ENCODE data around the gene LNPEP. TPM values are rescaled to one million over a fixed set of nuclear protein-coding genes. Genes with fewer than 3 reads are reported as not detected.
"Not testable (repeated sequence)": the region's sequence is repeated elsewhere in the genome, so short reads cannot be mapped to it uniquely, and the experiment has no call there.

Gene LNPEP
- total RNA-seq, 6 donors from 2014 or later, result 28.9 to 67.2 (median 42.7) TPM

- Histone ChIP-seq H3K4me1 (peaks cover 16 to 21% (median 18%) of the 10 kb centered on the region in 4 donors), H3K4me3 (no peak overlapping the region), H3K9me3 (no peaks in the 10 kb centered on the region), H3K27me3 (no peaks in the 10 kb centered on the region), H3K27ac (no peak overlapping the region), H3K36me3 (no peaks in the 10 kb centered on the region)
- TF ChIP-seq CTCF (IDR thresholded peaks at IDR 0.05), result no peak
- no peak for TF ChIP-seq POLR2A (IDR thresholded peaks at IDR 0.05)
- TF ChIP-seq EP300 (IDR thresholded peaks at IDR 0.05), result no peak
- no peak for TF ChIP-seq POLR2AphosphoS5 (IDR thresholded peaks at IDR 0.05)
- no peak for ATAC-seq (ENCODE audit: low FRiP score in 2 of 2)
- no peak for DNase-seq
- WGBS, 2 donors, result 96 to 98% methylated on average over 3 of the region's 3 CpGs
These were observed 5.3 kb upstream of the LNPEP start for GRCh38 chr5:96930589-96930988.

DNA sequence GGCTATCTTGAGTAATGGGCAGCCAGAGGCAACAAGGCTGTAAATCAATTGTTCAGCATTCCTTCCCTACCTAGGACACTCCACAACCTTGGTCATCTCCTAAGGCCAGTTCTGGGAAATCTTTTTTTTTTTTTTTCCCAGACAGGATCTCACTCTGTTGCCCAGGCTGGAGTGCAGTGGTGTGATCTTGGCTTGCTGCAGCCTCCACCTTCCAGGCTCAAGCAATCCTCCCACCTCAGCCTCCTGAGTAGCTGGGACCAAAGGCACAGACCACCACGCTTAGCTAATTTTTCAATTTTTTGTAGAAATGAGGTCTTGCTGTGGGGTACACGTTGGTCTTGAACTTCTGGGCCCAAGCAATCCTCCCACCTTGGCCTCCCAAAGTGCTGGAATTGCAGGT, 4.8 kb upstream of the LNPEP start:
- H3K27ac ChIP-seq; H3K9me3 ChIP-seq; ATAC-seq (ENCODE audit: low FRiP score in 2 of 2); H3K4me3 ChIP-seq; H3K36me3 ChIP-seq; H3K27me3 ChIP-seq; DNase-seq: not testable (repeated sequence)
- 93 to 100% methylated on average over 2 of the region's 2 CpGs for WGBS, 2 donors
- peaks cover 16 to 21% (median 18%) of the 10 kb centered on the region in 4 donors for H3K4me1 ChIP-seq

- TF ChIP-seq POLR2A (IDR thresholded peaks at IDR 0.05), result no peak
- no peak for TF ChIP-seq POLR2AphosphoS5 (IDR thresholded peaks at IDR 0.05)
- no peak for TF ChIP-seq EP300 (IDR thresholded peaks at IDR 0.05)
- TF ChIP-seq CTCF (IDR thresholded peaks at IDR 0.05), result no peak
- peaks cover 16 to 21% (median 18%) of the 10 kb centered on the region in 4 donors for H3K4me1 ChIP-seq
- WGBS, 2 donors, result 53 to 64% methylated on average over 1 of the region's 1 CpG
- ATAC-seq (ENCODE audit: low FRiP score in 2 of 2) (no peak), DNase-seq (no peak)
- no peaks in the 10 kb centered on the region for H3K9me3 ChIP-seq
- H3K27me3 ChIP-seq, result no peaks in the 10 kb centered on the region
- no peak overlapping the region for H3K4me3 ChIP-seq
- H3K36me3 ChIP-seq, result no peaks in the 10 kb centered on the region
- H3K27ac ChIP-seq, result no peak overlapping the region
These were observed 4.3 kb upstream of the LNPEP start for GRCh38 chr5:96931605-96932004.

DNA sequence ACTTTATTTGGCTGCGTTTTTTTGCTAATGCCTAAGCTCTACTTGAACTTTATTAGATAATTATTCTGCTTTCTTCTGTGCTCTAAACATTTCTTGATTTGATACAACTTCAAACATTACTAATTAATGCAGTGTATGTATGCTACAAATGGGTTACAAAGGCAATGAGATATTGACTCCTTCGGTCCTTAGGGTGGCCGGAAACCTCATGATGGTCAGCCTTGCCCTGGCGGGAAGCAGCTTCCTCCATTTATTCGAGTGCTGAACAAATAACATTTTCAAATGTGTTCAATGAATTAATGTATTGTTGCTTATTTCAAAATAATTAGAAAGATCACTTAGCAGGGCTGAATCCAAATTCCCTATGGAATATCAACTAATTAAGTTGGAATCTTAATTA, 3.9 kb upstream of the LNPEP start:
- TF ChIP-seq POLR2A (IDR thresholded peaks at IDR 0.05) (no peak), POLR2AphosphoS5 (IDR thresholded peaks at IDR 0.05) (no peak), CTCF (IDR thresholded peaks at IDR 0.05) (no peak), EP300 (IDR thresholded peaks at IDR 0.05) (no peak)
- no peak overlapping the region for H3K27ac ChIP-seq
- no peak for ATAC-seq (ENCODE audit: low FRiP score in 2 of 2)
- H3K4me3 ChIP-seq, result no peak overlapping the region
- peaks cover 16 to 22% (median 20%) of the 10 kb centered on the region in 4 donors for H3K4me1 ChIP-seq
- DNase-seq, result no peak
- no peaks in the 10 kb centered on the region for H3K36me3 ChIP-seq
- no peaks in the 10 kb centered on the region for H3K9me3 ChIP-seq
- 81 to 89% methylated on average over 5 of the region's 5 CpGs for WGBS, 2 donors
- no peaks in the 10 kb centered on the region for H3K27me3 ChIP-seq

GRCh38 chr5:96933764-96934707, 1.8 kb upstream of the LNPEP start:
- Histone ChIP-seq H3K27ac (peak overlapping the region; percentile 95 to 99 (median 96)), H3K4me1 (peaks cover 27 to 39% (median 31%) of the 10 kb centered on the region in 4 donors), H3K9me3 (no peaks in the 10 kb centered on the region), H3K4me3 (peak overlapping the region; percentile 26 to 94 (median 80)), H3K36me3 (no peaks in the 10 kb centered on the region), H3K27me3 (no peaks in the 10 kb centered on the region)
- no peak for TF ChIP-seq POLR2A (IDR thresholded peaks at IDR 0.05)
- TF ChIP-seq CTCF (IDR thresholded peaks at IDR 0.05), result no peak
- no peak for TF ChIP-seq POLR2AphosphoS5 (IDR thresholded peaks at IDR 0.05)
- no peak for TF ChIP-seq EP300 (IDR thresholded peaks at IDR 0.05)
- no peak for DNase-seq
- WGBS, 2 donors, result 11 to 14% methylated on average over 13 of the region's 13 CpGs
- ATAC-seq (ENCODE audit: low FRiP score in 2 of 2), result no peak
